ENCODE results near the gene PLCD1.

Gene PLCD1

DNA sequence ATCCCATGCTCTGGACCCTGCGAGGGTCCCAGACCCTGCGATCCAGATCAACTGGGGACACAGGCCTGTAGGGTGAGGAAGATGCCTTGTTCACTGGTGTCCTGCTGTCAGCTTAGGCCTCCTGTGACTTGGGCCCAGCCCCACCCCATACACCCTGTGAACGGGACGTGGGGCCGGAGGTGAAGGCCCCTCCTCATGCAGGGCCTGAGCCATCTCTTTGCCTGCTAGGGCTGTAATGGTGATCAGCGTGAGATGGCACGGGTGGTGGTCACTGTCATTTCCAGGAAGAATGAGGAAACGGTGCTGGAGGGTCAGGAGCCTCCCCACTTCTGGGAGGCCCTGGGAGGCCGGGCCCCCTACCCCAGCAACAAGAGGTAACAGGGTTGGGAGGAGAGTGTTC, 26.5 kb downstream of the PLCD1 start:
- DNase-seq (ENCODE audit: extremely low read depth, insufficient read length): no peak
- peaks cover 26% of the 10 kb centered on the region for H3K36me3 ChIP-seq (ENCODE audit: control insufficient read depth, insufficient read depth, low read length)
- no peak overlapping the region for H3K4me3 ChIP-seq (replicated peaks; ENCODE audit: low read depth, low read length)
- H3K27me3 ChIP-seq (replicated peaks; ENCODE audit: control insufficient read depth, insufficient read depth, low read length): no peaks in the 10 kb centered on the region
- TF ChIP-seq, protein P1, sequence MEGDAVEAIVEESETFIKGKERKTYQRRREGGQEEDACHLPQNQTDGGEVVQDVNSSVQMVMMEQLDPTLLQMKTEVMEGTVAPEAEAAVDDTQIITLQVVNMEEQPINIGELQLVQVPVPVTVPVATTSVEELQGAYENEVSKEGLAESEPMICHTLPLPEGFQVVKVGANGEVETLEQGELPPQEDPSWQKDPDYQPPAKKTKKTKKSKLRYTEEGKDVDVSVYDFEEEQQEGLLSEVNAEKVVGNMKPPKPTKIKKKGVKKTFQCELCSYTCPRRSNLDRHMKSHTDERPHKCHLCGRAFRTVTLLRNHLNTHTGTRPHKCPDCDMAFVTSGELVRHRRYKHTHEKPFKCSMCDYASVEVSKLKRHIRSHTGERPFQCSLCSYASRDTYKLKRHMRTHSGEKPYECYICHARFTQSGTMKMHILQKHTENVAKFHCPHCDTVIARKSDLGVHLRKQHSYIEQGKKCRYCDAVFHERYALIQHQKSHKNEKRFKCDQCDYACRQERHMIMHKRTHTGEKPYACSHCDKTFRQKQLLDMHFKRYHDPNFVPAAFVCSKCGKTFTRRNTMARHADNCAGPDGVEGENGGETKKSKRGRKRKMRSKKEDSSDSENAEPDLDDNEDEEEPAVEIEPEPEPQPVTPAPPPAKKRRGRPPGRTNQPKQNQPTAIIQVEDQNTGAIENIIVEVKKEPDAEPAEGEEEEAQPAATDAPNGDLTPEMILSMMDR (IDR thresholded peaks at IDR 0.05; ENCODE audit: insufficient read depth, low read length, poor library complexity, severe bottlenecking): no peak

DNA sequence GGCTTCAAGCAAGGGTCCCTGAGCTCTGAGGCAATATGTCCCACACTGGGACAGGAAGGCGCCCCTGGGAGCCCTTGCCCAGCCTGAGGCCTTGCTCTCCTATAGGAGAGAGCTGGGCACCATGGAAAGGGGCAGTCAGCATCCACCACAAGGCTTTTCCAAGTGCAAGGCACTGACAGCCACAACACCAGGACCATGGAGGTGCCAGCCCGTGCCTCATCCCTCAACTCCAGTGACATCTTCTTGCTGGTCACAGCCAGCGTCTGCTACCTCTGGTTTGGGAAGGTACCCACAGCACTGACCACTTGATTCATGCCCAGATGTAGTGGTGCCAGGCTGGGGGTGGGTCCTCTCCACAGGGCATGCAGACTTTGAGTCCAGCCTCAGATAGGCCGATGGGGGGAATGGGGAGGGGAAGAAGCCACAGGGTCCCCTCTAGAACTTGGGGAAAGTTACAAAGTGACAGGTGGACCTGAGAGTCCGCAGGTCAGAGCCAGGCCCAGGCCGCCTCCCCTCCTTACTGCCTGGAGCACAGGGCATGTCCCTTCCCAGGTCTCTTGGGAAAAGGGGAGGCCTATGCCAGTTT, 27.1 kb downstream of the PLCD1 start:
- no peaks in the 10 kb centered on the region for H3K27me3 ChIP-seq (replicated peaks; ENCODE audit: control insufficient read depth, insufficient read depth, low read length)
- peaks cover 26% of the 10 kb centered on the region for H3K36me3 ChIP-seq (ENCODE audit: control insufficient read depth, insufficient read depth, low read length)
- no peak for DNase-seq (ENCODE audit: extremely low read depth, insufficient read length)
- no peak overlapping the region for H3K4me3 ChIP-seq (replicated peaks; ENCODE audit: low read depth, low read length)
- TF ChIP-seq, protein P1 (IDR thresholded peaks at IDR 0.05; ENCODE audit: insufficient read depth, low read length, poor library complexity, severe bottlenecking): no peak

DNA sequence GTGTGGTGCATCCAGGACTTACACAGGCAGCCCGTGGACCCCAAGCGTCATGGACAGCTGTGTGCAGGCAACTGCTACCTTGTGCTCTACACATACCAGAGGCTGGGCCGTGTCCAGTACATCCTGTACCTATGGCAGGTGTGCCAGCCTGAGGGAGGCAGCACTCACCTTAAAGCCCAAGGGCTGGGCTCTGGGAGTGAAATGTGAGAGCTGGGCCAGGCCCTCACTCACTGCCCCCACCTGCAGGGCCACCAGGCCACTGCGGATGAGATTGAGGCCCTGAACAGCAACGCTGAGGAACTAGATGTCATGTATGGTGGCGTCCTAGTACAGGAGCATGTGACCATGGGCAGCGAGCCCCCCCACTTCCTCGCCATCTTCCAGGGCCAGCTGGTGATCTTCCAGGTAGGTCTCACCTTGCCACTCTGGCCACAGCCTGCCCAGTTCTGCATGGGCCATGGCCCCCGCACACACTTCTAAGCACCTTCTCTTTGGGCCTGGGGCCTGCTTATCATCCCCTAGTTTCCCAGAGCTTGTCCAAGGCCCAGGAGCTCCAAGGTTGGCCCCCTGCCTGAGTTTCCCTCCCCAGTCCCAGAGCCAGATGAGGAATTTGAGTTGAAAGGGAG, 27.9 kb downstream of the PLCD1 start:
- TF ChIP-seq, protein P1 (IDR thresholded peaks at IDR 0.05; ENCODE audit: insufficient read depth, low read length, poor library complexity, severe bottlenecking): no peak
- Histone ChIP-seq H3K4me3 (replicated peaks; ENCODE audit: low read depth, low read length) (no peak overlapping the region), H3K36me3 (ENCODE audit: control insufficient read depth, insufficient read depth, low read length) (peaks cover 24% of the 10 kb centered on the region), H3K27me3 (replicated peaks; ENCODE audit: control insufficient read depth, insufficient read depth, low read length) (no peaks in the 10 kb centered on the region)
- no peak for DNase-seq (ENCODE audit: extremely low read depth, insufficient read length)

DNA sequence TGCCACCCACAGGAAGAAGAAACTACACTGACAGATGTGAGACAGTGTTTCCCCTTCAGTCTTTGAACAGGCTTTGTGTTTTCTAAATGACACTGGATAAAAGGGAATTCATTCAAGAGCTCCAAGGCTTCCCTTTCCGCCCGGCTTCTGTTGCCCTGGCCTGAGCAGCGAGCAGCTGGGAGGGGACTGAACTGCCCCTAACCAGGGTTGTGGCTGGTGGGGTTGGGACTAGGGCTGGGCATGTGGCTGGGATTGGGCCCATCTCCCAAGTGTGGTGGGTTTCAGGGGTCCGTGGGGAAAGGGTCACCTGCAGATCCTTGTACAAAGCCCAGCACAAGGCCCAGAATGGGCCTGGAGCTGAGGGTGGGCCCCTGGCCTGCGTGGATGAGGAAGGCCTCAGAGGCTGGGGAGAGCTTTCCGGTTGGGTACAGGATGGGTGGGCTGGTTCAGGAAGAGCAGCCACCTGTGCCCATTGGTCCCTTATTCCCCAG, 28.4 kb downstream of the PLCD1 start:
- DNase-seq (ENCODE audit: extremely low read depth, insufficient read length): no peak
- no peak overlapping the region for H3K4me3 ChIP-seq (replicated peaks; ENCODE audit: low read depth, low read length)
- TF ChIP-seq, protein P1 (IDR thresholded peaks at IDR 0.05; ENCODE audit: insufficient read depth, low read length, poor library complexity, severe bottlenecking): no peak
- peaks cover 23% of the 10 kb centered on the region for H3K36me3 ChIP-seq (ENCODE audit: control insufficient read depth, insufficient read depth, low read length)
- no peaks in the 10 kb centered on the region for H3K27me3 ChIP-seq (replicated peaks; ENCODE audit: control insufficient read depth, insufficient read depth, low read length)

DNA sequence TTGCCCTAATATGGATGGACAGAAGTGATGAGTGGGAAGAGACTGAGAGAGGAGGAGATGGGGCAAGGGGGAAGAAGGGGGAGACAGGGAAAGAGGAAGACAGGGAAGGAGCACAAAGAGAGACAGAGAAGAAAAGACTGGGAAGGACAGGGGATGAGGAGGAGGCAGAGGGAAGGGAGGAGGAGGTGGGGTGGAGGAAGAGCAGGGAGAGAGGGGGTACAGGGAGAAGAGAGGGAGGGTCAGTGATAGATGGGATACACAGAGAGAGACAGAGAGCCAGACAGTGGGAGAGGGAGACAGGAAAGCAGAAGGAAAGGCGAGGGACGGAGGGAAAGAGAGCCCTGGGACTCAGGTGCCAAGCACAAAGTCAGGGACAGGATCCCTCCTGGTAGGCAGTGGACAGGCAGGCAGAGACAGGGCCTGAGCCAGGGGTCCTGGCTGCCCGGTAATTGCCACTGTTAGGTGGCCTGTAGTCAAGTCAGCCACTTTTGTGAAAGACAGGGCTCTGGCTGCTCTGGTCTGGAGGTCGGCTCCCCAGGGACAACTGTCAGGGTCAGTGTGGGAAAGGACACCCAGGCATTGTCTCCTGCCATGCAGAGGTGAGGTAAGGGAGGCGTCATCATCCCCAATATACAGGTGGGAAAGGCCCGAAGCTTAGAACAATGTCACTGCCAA, 29.1 kb downstream of the PLCD1 start:
- H3K36me3 ChIP-seq (ENCODE audit: control insufficient read depth, insufficient read depth, low read length): peaks cover 21% of the 10 kb centered on the region
- no peak overlapping the region for H3K4me3 ChIP-seq (replicated peaks; ENCODE audit: low read depth, low read length)
- DNase-seq (ENCODE audit: extremely low read depth, insufficient read length): no peak
- TF ChIP-seq, protein P1 (IDR thresholded peaks at IDR 0.05; ENCODE audit: insufficient read depth, low read length, poor library complexity, severe bottlenecking): no peak
- H3K27me3 ChIP-seq (replicated peaks; ENCODE audit: control insufficient read depth, insufficient read depth, low read length): no peaks in the 10 kb centered on the region

Data from GM06990 (cell line).